ENCODE data around the gene PDE2A. TPM values are rescaled to one million over a fixed set of nuclear protein-coding genes. Genes with fewer than 3 reads are reported as not detected.

PDE2A gene
- total and polyA plus RNA-seq, 5 donors: 32.1 to 43.9 (median 37.1) TPM

GRCh38 chr11:72534371-72535193, 139.6 kb downstream of the PDE2A start:
- WGBS: 35% methylated on average over 3 of the region's 3 CpGs
- no peak overlapping the region for H3K4me3 ChIP-seq (ENCODE audit: low read length)
- intact Hi-C loops (cut with DNase I): no loop called here
- no peaks in the 10 kb centered on the region for H3K4me1 ChIP-seq (ENCODE audit: control insufficient read depth, insufficient read depth, low read length)
- no peak overlapping the region for H3K27ac ChIP-seq (ENCODE audit: low read length)
- no peaks in the 10 kb centered on the region for H3K9me3 ChIP-seq (ENCODE audit: control insufficient read depth, low read length)
- no peak for DNase-seq
- ATAC-seq: peak in 1 of 2 donors; percentile 60
- H3K27me3 ChIP-seq (ENCODE audit: control insufficient read depth, insufficient read depth): no peaks in the 10 kb centered on the region

GRCh38 chr11:72529068-72529467, 145.2 kb downstream of the PDE2A start:
- no peaks in the 10 kb centered on the region for H3K4me1 ChIP-seq (ENCODE audit: control insufficient read depth, insufficient read depth, low read length)
- DNase-seq (no peak), ATAC-seq (no peak)
- intact Hi-C loops (cut with DNase I): no loop called here
- H3K9me3 ChIP-seq (ENCODE audit: control insufficient read depth, low read length): no peaks in the 10 kb centered on the region
- H3K27ac ChIP-seq (ENCODE audit: low read length): no peak overlapping the region
- 56% methylated on average over 3 of the region's 3 CpGs for WGBS
- no peaks in the 10 kb centered on the region for H3K27me3 ChIP-seq (ENCODE audit: control insufficient read depth, insufficient read depth)
- H3K4me3 ChIP-seq (ENCODE audit: low read length): no peak overlapping the region

- no peaks in the 10 kb centered on the region for H3K27me3 ChIP-seq (ENCODE audit: control insufficient read depth, insufficient read depth)
- DNase-seq: no peak
- no peak overlapping the region for H3K4me3 ChIP-seq (ENCODE audit: low read length)
- no peak overlapping the region for H3K27ac ChIP-seq (ENCODE audit: low read length)
- ATAC-seq: no peak
- no peaks in the 10 kb centered on the region for H3K4me1 ChIP-seq (ENCODE audit: control insufficient read depth, insufficient read depth, low read length)
- intact Hi-C loops (cut with DNase I): no loop called here
- 52% methylated on average over 3 of the region's 3 CpGs for WGBS
- H3K9me3 ChIP-seq (ENCODE audit: control insufficient read depth, low read length): no peaks in the 10 kb centered on the region
Observed at GRCh38 chr11:72528121-72528520, 146.1 kb downstream of the PDE2A start.

Small RNAs within 50 kb of the gene (microRNA-seq; reads per million reads assigned to microRNA genes)
- 4,731 to 10,590 reads per million in 2 donors for gene MIR139

Other genes with a start within 250 kb of the PDE2A start
- 10 to 100 TPM; 13.5 to 17.7 (median 17.4) TPM for gene CLPB, start 239.9 kb downstream of the PDE2A start, total RNA-seq
- 11.0 TPM for gene CLPB, start 239.9 kb downstream of the PDE2A start, polyA plus RNA-seq
- gene ARAP1, start 78.0 kb upstream of the PDE2A start, total RNA-seq: 10 to 100 TPM; 51.8 to 62.5 (median 59.5) TPM
- 41.2 TPM for gene ARAP1, start 78.0 kb upstream of the PDE2A start, polyA plus RNA-seq
- gene STARD10, start 119.6 kb upstream of the PDE2A start, total RNA-seq: 100 to 1,000 TPM in 2 of 4 donors, 10 to 100 TPM in 2; 88.9 to 127 (median 106) TPM
- gene STARD10, start 119.6 kb upstream of the PDE2A start, polyA plus RNA-seq: 228 TPM
- gene ATG16L2, start 140.0 kb upstream of the PDE2A start, total RNA-seq: 10 to 100 TPM; 11.9 to 23.9 (median 19.1) TPM
- gene ATG16L2, start 140.0 kb upstream of the PDE2A start, polyA plus RNA-seq: 19.1 TPM